Stimulated activated CD8-positive, alpha-beta memory T cell treated with anti-CD3 and anti-CD28 coated beads, Interleukin-15, amount 100 ng/mL, for 24 hours (primary cell): ENCODE results near the gene SRRM4.
"Not testable (repeated sequence)": the region's sequence is repeated elsewhere in the genome, so short reads cannot be mapped to it uniquely, and the experiment has no call there.

Experiments
- DNase-seq: peaks from one replicate; pipeline ENCODE4 v3.0.0-alpha.2; 2020; ENCODE audit warnings: low read depth

The SRRM4 gene

GRCh38 chr12:119071176-119071575 is 89.8 kb downstream of the SRRM4 start:
- DNase-seq, result no peak

- no peak for DNase-seq
Measured at GRCh38 chr12:119071638-119072231, 90.4 kb downstream of the SRRM4 start.

GRCh38 chr12:119072440-119072839 is 91.1 kb downstream of the SRRM4 start:
- no peak for DNase-seq

GRCh38 chr12:119075222-119075787 is 94.0 kb downstream of the SRRM4 start:
- no peak for DNase-seq

GRCh38 chr12:119075918-119076317 is 94.6 kb downstream of the SRRM4 start:
- no peak for DNase-seq

GRCh38 chr12:119079530-119079929 is 98.2 kb downstream of the SRRM4 start:
- no peak for DNase-seq

- no peak for DNase-seq
Measured at GRCh38 chr12:119082016-119082415, 100.7 kb downstream of the SRRM4 start.

- no peak for DNase-seq
Measured at GRCh38 chr12:119082496-119082895, 101.2 kb downstream of the SRRM4 start.

GRCh38 chr12:119088685-119089379 is 107.5 kb downstream of the SRRM4 start:
- DNase-seq, result no peak

- no peak for DNase-seq
Measured at GRCh38 chr12:119089380-119090013, 108.2 kb downstream of the SRRM4 start.

GRCh38 chr12:119090276-119090675 is 108.9 kb downstream of the SRRM4 start:
- DNase-seq, result no peak

- no peak for DNase-seq
Measured at GRCh38 chr12:119090865-119091264, 109.5 kb downstream of the SRRM4 start.

- no peak for DNase-seq
Measured at GRCh38 chr12:119096429-119097202, 115.3 kb downstream of the SRRM4 start.

GRCh38 chr12:119100933-119101332 is 119.6 kb downstream of the SRRM4 start:
- DNase-seq, result no peak

- DNase-seq, result no peak
Measured at GRCh38 chr12:119102274-119102673, 120.9 kb downstream of the SRRM4 start.

- DNase-seq, result no peak
Measured at GRCh38 chr12:119102714-119103113, 121.4 kb downstream of the SRRM4 start.

GRCh38 chr12:119104969-119105368 is 123.6 kb downstream of the SRRM4 start:
- DNase-seq, result not testable (repeated sequence)

GRCh38 chr12:119113496-119113986 is 132.2 kb downstream of the SRRM4 start:
- no peak for DNase-seq

GRCh38 chr12:119114294-119114693 is 133.0 kb downstream of the SRRM4 start:
- DNase-seq, result no peak

- no peak for DNase-seq
Measured at GRCh38 chr12:119115296-119115905, 134.1 kb downstream of the SRRM4 start.

- no peak for DNase-seq
Measured at GRCh38 chr12:119117936-119118335, 136.6 kb downstream of the SRRM4 start.

- no peak for DNase-seq
Measured at GRCh38 chr12:119118625-119119024, 137.3 kb downstream of the SRRM4 start.
